Neural cell (in vitro differentiated cells): ENCODE results near the gene MSH3. TPM values are rescaled to one million over a fixed set of nuclear protein-coding genes. Genes with fewer than 3 reads are reported as not detected.

Experiments
- H2AFZ ChIP-seq: fragments of 200-600, 300-800 bp; sonication (generic), shearing (Covaris generic); 2 replicates; pipeline ENCODE4 v1.6.0; 2014; ENCODE audit warnings: low read depth, mild to moderate bottlenecking, antibody characterized with exemption, low read length, moderate library complexity
- H3F3A ChIP-seq: fragments of 200-600 bp; shearing (Covaris generic); 2 replicates; pipeline ENCODE4 v1.6.1; 2016; ENCODE audit warnings: mild to moderate bottlenecking, moderate library complexity, mixed read lengths, antibody characterized with exemption, low read length; ENCODE audit not compliant: insufficient read depth, poor library complexity, severe bottlenecking
- H3K27ac ChIP-seq: fragments of 200-600, 300-800 bp; sonication (generic), shearing (Covaris generic); 2 replicates; pipeline ENCODE4 v1.5.1; 2014; ENCODE audit warnings: mild to moderate bottlenecking, low read length, moderate library complexity
- H3K27me3 ChIP-seq: fragments of 300-800, 200-600 bp; sonication (generic), shearing (Covaris generic); 2 replicates; pipeline ENCODE4 v1.6.0; 2014; ENCODE audit warnings: mild to moderate bottlenecking, low read depth, low read length, moderate library complexity; ENCODE audit not compliant: insufficient read depth
- H3K36me3 ChIP-seq: fragments of 300-800, 200-600 bp; sonication (generic), shearing (Covaris generic); 2 replicates; pipeline ENCODE4 v1.5.1; 2014; ENCODE audit warnings: mild to moderate bottlenecking, antibody characterized with exemption, low read length, moderate library complexity; ENCODE audit not compliant: insufficient read depth
- H3K4me2 ChIP-seq: fragments of 300-800, 200-600 bp; sonication (generic), shearing (Covaris generic); 2 replicates; pipeline ENCODE4 v1.6.0; 2014; ENCODE audit warnings: mild to moderate bottlenecking, low read length
- H3K4me3 ChIP-seq: fragments of 300-800, 200-600 bp; sonication (generic), shearing (Covaris generic); 2 replicates; pipeline ENCODE4 v1.5.1; 2014; ENCODE audit warnings: mild to moderate bottlenecking, low read length, moderate library complexity
- H3K79me2 ChIP-seq: fragments of 200-600 bp; shearing (Covaris generic); replicated peaks from 2 replicates; pipeline ENCODE4 v1.6.0; 2014; ENCODE audit warnings: mild to moderate bottlenecking, low read length, moderate library complexity; ENCODE audit not compliant: insufficient read depth
- H3K9ac ChIP-seq: fragments of 300-800, 200-600 bp; sonication (generic), shearing (Covaris generic); 2 replicates; pipeline ENCODE4 v1.6.1; 2016; ENCODE audit warnings: mild to moderate bottlenecking, low read length, mixed read lengths
- H3K9me2 ChIP-seq: fragments of 200-600 bp; shearing (Covaris generic); 2 replicates; pipeline ENCODE4 v1.6.1; 2016; ENCODE audit warnings: mild to moderate bottlenecking, low read length, mixed read lengths; ENCODE audit not compliant: insufficient read depth
- H3K9me3 ChIP-seq: fragments of 200-600, 300-800 bp; sonication (generic), shearing (Covaris generic); 2 replicates; pipeline ENCODE4 v1.6.1; 2016; ENCODE audit warnings: mild to moderate bottlenecking, mixed run types, low read length, moderate library complexity, mixed read lengths
- H4K20me1 ChIP-seq: fragments of 200-600 bp; shearing (Covaris generic); 2 replicates; pipeline ENCODE4 v1.6.1; 2016; ENCODE audit warnings: mild to moderate bottlenecking, mixed run types; ENCODE audit not compliant: insufficient read depth
- EP300 ChIP-seq: fragments of 450-650 bp; conservative IDR thresholded peaks from 2 replicates; pipeline ENCODE4 v1.6.1; 2014; ENCODE audit warnings: antibody characterized with exemption, mild to moderate bottlenecking, moderate library complexity; ENCODE audit not compliant: poor library complexity, severe bottlenecking
- EZH2 ChIP-seq: fragments of 200-600, 300-800 bp; shearing (Covaris generic), sonication (generic); IDR thresholded peaks from 2 replicates; pipeline ENCODE4 v1.6.1; 2014; ENCODE audit warnings: antibody characterized with exemption, low read length, borderline replicate concordance, mild to moderate bottlenecking; ENCODE audit not compliant: insufficient read depth, poor library complexity, severe bottlenecking
- MXI1 ChIP-seq: fragments of 450-650 bp; conservative IDR thresholded peaks from 2 replicates; pipeline ENCODE4 v1.6.1; 2014; ENCODE audit warnings: antibody characterized with exemption, mild to moderate bottlenecking; ENCODE audit not compliant: poor library complexity, severe bottlenecking
- POLR2AphosphoS5 ChIP-seq: IDR thresholded peaks from 2 replicates; pipeline ENCODE4 v1.6.1; 2012
- RAD21 ChIP-seq: fragments of 450-650 bp; conservative IDR thresholded peaks from 2 replicates; pipeline ENCODE4 v1.6.1; 2014; ENCODE audit warnings: antibody characterized with exemption, mild to moderate bottlenecking, moderate library complexity
- SMC3 ChIP-seq: fragments of 450-650 bp; conservative IDR thresholded peaks from 2 replicates; pipeline ENCODE4 v1.6.1; 2014; ENCODE audit warnings: antibody characterized with exemption, mild to moderate bottlenecking, moderate library complexity; ENCODE audit not compliant: poor library complexity
- TAF1 ChIP-seq: IDR thresholded peaks from 2 replicates; pipeline ENCODE4 v1.6.1; 2012; ENCODE audit warnings: low read depth
- polyA plus RNA-seq: library from polyadenylated mRNA; depleted of rRNA; stranded (reverse); fragments of >200 nt; gene quantifications from 2 replicates; pipeline ENCODE4 v1.2.3, GENCODE V29; 2014
- TF ChIP-seq, protein P1 (sequence below): fragments of 450-650 bp; IDR thresholded peaks from 2 replicates; pipeline ENCODE4 v1.5.1; 2014; ENCODE audit warnings: antibody characterized with exemption, mild to moderate bottlenecking, moderate library complexity; ENCODE audit not compliant: poor library complexity, severe bottlenecking
- TF ChIP-seq, protein P2 (sequence below): IDR thresholded peaks from 2 replicates; pipeline ENCODE4 v1.6.1; 2012; ENCODE audit warnings: borderline replicate concordance

Gene MSH3
- polyA plus RNA-seq, 1 donor from 2014 or later, result 9.8 TPM

GRCh38 chr5:80780761-80781285 lies 126.4 kb downstream of the MSH3 start:
- TF ChIP-seq EP300 (no peak), EZH2 (no peak), RAD21 (no peak), POLR2AphosphoS5 (no peak), MXI1 (no peak), TAF1 (no peak), SMC3 (no peak)
- TF ChIP-seq, protein P1, sequence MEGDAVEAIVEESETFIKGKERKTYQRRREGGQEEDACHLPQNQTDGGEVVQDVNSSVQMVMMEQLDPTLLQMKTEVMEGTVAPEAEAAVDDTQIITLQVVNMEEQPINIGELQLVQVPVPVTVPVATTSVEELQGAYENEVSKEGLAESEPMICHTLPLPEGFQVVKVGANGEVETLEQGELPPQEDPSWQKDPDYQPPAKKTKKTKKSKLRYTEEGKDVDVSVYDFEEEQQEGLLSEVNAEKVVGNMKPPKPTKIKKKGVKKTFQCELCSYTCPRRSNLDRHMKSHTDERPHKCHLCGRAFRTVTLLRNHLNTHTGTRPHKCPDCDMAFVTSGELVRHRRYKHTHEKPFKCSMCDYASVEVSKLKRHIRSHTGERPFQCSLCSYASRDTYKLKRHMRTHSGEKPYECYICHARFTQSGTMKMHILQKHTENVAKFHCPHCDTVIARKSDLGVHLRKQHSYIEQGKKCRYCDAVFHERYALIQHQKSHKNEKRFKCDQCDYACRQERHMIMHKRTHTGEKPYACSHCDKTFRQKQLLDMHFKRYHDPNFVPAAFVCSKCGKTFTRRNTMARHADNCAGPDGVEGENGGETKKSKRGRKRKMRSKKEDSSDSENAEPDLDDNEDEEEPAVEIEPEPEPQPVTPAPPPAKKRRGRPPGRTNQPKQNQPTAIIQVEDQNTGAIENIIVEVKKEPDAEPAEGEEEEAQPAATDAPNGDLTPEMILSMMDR, result no peak
- TF ChIP-seq, protein P2, sequence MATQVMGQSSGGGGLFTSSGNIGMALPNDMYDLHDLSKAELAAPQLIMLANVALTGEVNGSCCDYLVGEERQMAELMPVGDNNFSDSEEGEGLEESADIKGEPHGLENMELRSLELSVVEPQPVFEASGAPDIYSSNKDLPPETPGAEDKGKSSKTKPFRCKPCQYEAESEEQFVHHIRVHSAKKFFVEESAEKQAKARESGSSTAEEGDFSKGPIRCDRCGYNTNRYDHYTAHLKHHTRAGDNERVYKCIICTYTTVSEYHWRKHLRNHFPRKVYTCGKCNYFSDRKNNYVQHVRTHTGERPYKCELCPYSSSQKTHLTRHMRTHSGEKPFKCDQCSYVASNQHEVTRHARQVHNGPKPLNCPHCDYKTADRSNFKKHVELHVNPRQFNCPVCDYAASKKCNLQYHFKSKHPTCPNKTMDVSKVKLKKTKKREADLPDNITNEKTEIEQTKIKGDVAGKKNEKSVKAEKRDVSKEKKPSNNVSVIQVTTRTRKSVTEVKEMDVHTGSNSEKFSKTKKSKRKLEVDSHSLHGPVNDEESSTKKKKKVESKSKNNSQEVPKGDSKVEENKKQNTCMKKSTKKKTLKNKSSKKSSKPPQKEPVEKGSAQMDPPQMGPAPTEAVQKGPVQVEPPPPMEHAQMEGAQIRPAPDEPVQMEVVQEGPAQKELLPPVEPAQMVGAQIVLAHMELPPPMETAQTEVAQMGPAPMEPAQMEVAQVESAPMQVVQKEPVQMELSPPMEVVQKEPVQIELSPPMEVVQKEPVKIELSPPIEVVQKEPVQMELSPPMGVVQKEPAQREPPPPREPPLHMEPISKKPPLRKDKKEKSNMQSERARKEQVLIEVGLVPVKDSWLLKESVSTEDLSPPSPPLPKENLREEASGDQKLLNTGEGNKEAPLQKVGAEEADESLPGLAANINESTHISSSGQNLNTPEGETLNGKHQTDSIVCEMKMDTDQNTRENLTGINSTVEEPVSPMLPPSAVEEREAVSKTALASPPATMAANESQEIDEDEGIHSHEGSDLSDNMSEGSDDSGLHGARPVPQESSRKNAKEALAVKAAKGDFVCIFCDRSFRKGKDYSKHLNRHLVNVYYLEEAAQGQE, result no peak
- H3K4me2 ChIP-seq, result no peak overlapping the region

DNA sequence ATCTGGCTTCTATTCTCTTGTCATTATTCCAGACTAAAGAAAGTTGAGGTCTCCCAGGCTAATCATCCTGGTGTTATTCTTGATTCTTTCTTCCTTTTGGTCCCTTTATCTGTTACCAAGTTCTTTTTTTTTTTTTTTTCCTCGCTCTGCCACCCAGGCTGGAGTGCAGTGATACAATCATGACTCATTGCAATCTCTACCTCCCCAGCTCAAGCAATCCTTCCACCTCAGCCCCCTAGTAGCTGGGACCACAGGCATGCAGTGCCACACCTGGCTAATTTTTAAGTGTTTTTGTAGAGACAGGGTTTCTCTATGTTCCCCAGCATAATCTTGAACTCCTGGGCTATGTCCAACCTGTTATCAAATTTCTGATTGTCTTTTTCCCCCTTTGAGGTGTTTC lies 126.9 kb downstream of the MSH3 start:
- Histone ChIP-seq H3K27me3 (no peaks in the 10 kb centered on the region), H3K4me2 (no peak overlapping the region), H3K27ac (no peak overlapping the region), H3F3A (no peaks in the 10 kb centered on the region), H3K4me3 (no peak overlapping the region), H2AFZ (no peak overlapping the region), H3K9me2 (no peaks in the 10 kb centered on the region), H3K79me2 (no peaks in the 10 kb centered on the region), H4K20me1 (no peaks in the 10 kb centered on the region), H3K36me3 (no peaks in the 10 kb centered on the region), H3K9ac (no peak overlapping the region), H3K9me3 (no peaks in the 10 kb centered on the region)
- TF ChIP-seq, protein P2, result no peak
- TF ChIP-seq RAD21 (no peak), TAF1 (no peak), POLR2AphosphoS5 (no peak), EZH2 (no peak)
- TF ChIP-seq, protein P1, result no peak

More at GRCh38 chr5:80780761-80781285, 126.4 kb downstream of the MSH3 start:
- Histone ChIP-seq H3K9ac (no peak overlapping the region), H4K20me1 (no peaks in the 10 kb centered on the region), H3K27ac (no peak overlapping the region), H2AFZ (no peak overlapping the region), H3K36me3 (no peaks in the 10 kb centered on the region), H3K9me2 (no peaks in the 10 kb centered on the region), H3F3A (no peaks in the 10 kb centered on the region), H3K79me2 (no peaks in the 10 kb centered on the region), H3K4me3 (no peak overlapping the region), H3K9me3 (no peaks in the 10 kb centered on the region), H3K27me3 (no peaks in the 10 kb centered on the region)
